NCI-H2171 treated with DMSO at 0.1 percent for 48 hours (cell line): ENCODE results near the gene RCOR3.
"Not testable (repeated sequence)": the region's sequence is repeated elsewhere in the genome, so short reads cannot be mapped to it uniquely, and the experiment has no call there.

Experiments
- DNase-seq: peaks from one replicate; lab custom pipeline; 2025; lab: John Stamatoyannopoulos, UW

Gene RCOR3

DNA sequence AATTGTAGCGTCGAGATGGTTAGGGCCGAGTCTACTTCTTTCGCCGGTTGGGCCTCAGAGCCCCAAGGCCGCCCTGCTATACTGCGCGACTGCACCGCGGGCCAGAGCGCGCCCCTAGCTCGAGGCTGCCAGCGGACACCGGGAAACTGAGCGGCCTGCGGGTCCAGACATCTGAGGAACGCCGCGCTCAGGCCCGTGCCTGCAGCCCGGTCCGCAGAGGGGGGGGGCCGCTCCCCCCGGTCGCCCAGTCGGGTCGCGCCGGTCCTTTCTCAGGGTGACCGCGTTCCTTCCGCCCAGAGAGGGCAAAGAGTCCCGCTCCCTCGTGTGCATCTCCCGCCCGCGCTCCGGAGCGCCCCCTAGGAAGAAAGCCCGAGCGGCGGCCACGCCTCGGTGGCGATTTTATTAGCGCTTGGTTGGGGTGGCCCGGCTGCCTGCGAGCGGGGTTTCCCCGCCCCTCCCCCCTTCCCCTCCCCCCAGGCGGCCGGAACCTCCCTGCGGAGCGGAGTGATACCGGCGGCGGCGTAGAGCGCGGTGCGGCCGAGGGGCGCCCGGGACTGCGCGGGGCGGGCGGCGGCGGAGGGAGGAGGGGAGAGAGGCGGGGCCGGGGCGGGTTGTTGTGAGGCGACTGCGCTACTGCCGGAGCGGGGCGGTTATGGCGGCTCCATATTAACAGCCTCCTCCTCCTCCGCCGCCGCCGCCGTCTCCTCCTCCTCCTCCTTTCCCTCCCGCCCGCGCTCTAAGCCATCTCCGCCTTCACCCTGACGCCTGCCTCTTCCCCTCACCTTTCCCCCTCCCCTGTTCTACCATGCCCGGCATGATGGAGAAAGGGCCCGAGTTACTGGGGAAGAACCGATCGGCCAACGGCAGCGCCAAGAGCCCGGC is at the start of gene RCOR3:
RCOR3 (plus strand) TSS at position 611 of the 882 bp plus-strand sequence; CDS start at position 806, 195 bp downstream.
- peak; percentile 96 for DNase-seq

GRCh38 chr1:211210052-211210451 is 49.1 kb upstream of the RCOR3 start:
- no peak for DNase-seq

- DNase-seq, result no peak
Measured at GRCh38 chr1:211210965-211211364, 48.2 kb upstream of the RCOR3 start.

GRCh38 chr1:211213702-211214101 is 45.5 kb upstream of the RCOR3 start:
- no peak for DNase-seq

- no peak for DNase-seq
Measured at GRCh38 chr1:211215577-211215976, 43.6 kb upstream of the RCOR3 start.

- DNase-seq, result no peak
Measured at GRCh38 chr1:211217392-211217791, 41.8 kb upstream of the RCOR3 start.

- not testable (repeated sequence) for DNase-seq
Measured at GRCh38 chr1:211222469-211223234, 36.5 kb upstream of the RCOR3 start.

GRCh38 chr1:211228573-211229364 is 30.4 kb upstream of the RCOR3 start:
- DNase-seq, result not testable (repeated sequence)

GRCh38 chr1:211229365-211229759 is 29.8 kb upstream of the RCOR3 start:
- no peak for DNase-seq

GRCh38 chr1:211231873-211232272 is 27.3 kb upstream of the RCOR3 start:
- DNase-seq, result no peak

- no peak for DNase-seq
Measured at GRCh38 chr1:211236633-211237320, 22.4 kb upstream of the RCOR3 start.

- DNase-seq, result no peak
Measured at GRCh38 chr1:211237579-211237978, 21.6 kb upstream of the RCOR3 start.

GRCh38 chr1:211240567-211240966 is 18.6 kb upstream of the RCOR3 start:
- DNase-seq, result not testable (repeated sequence)

GRCh38 chr1:211241071-211241470 is 18.1 kb upstream of the RCOR3 start:
- DNase-seq, result no peak

- DNase-seq, result not testable (repeated sequence)
Measured at GRCh38 chr1:211243639-211244038, 15.5 kb upstream of the RCOR3 start.

- DNase-seq, result not testable (repeated sequence)
Measured at GRCh38 chr1:211246583-211246982, 12.6 kb upstream of the RCOR3 start.

GRCh38 chr1:211247921-211248320 is 11.2 kb upstream of the RCOR3 start:
- no peak for DNase-seq

GRCh38 chr1:211249611-211250010 is 9.6 kb upstream of the RCOR3 start:
- not testable (repeated sequence) for DNase-seq

DNA sequence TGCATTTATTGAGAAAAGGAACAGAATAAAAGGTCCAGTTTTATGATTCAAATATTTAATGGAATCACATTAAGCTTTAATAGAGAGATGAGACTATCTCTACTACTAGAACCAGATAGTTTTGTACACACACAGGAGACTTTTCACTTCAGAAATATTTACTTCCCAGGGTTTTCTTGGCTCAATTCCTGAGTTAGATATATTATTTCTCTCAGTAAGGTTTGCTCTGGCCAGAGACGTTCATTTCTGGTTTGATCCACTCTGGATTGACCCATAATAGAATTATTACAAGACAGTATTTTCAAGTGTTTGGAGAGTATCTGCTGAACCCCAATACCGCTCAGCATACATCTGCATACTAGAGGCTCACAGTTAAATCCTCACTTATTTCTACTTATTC is 1.3 kb upstream of the RCOR3 start:
- DNase-seq, result no peak

DNA sequence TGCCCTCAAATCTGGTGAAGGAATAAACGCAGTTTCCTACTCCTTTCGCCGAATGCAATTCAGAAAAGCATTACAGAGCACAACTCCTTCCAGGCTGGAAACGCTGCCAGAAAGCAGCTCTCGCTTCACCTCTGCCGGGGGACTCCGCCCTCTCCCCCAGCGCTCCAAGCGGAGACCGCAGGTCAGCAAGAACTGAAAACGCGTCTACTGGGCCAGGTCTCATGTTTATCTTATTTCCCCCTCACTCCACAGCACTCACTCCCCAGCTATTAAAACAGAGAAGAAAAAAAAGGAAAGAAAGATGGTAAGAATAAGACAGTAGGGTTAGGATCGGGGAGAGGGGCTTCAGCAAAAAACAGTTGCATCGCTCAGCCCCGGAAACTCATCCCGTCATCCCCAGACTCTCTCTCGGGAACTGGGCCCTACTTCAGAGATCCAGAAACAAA is 833 bp upstream of the RCOR3 start:
- DNase-seq, result peak; percentile 81

- DNase-seq, result peak; percentile 80
Measured at GRCh38 chr1:211259638-211260126, 516 bp downstream of the RCOR3 start.
